IMR-90 (cell line): ENCODE data around the gene MFAP3L.

ENCODE experiments used
- CEBPB ChIP-seq: IDR thresholded peaks from 2 replicates; pipeline ENCODE4 v1.6.1; 2012; ENCODE audit warnings: low read depth, low read length, improper control_type of control experiment
- CHD1 ChIP-seq: IDR thresholded peaks from 2 replicates; pipeline ENCODE4 v1.6.1; 2012; ENCODE audit warnings: low read depth, low read length, improper control_type of control experiment
- FOS ChIP-seq: fragments of 150-350 bp; IDR thresholded peaks from 2 replicates; pipeline ENCODE4 v1.6.1; 2016; ENCODE audit warnings: low read depth, low read length
- MAFK ChIP-seq: IDR thresholded peaks from 2 replicates; pipeline ENCODE4 v1.6.1; 2012; ENCODE audit warnings: low read depth, low read length, improper control_type of control experiment
- MAZ ChIP-seq: IDR thresholded peaks from 2 replicates; pipeline ENCODE4 v1.6.1; 2012; ENCODE audit warnings: low read depth, mild to moderate bottlenecking, low read length, improper control_type of control experiment, moderate library complexity, borderline replicate concordance
- MXI1 ChIP-seq: IDR thresholded peaks from 2 replicates; pipeline ENCODE4 v1.6.1; 2012; ENCODE audit warnings: low read depth, mild to moderate bottlenecking, low read length, moderate library complexity, borderline replicate concordance
- POLR2A ChIP-seq: IDR thresholded peaks from 2 replicates; pipeline ENCODE4 v1.6.1; 2012; ENCODE audit warnings: mild to moderate bottlenecking, low read depth, low read length
- RAD21 ChIP-seq: IDR thresholded peaks from 2 replicates; pipeline ENCODE4 v1.6.1; 2012; ENCODE audit warnings: low read length, improper control_type of control experiment
- RCOR1 ChIP-seq: IDR thresholded peaks from 2 replicates; pipeline ENCODE4 v1.6.1; 2012; ENCODE audit warnings: mild to moderate bottlenecking, low read length, improper control_type of control experiment; ENCODE audit not compliant: insufficient replicate concordance
- RFX5 ChIP-seq: IDR thresholded peaks from 2 replicates; pipeline ENCODE4 v1.8.0; 2012; ENCODE audit warnings: low read depth, mild to moderate bottlenecking, low read length, moderate library complexity
- SMC3 ChIP-seq: fragments of 150-350 bp; IDR thresholded peaks from 2 replicates; pipeline ENCODE4 v1.6.1; 2016; ENCODE audit warnings: low read depth, mild to moderate bottlenecking, antibody characterized with exemption, low read length, moderate library complexity
- TF ChIP-seq, protein P1 (sequence below): conservative IDR thresholded peaks from 2 replicates; pipeline ENCODE4 v1.5.1; 2012; ENCODE audit warnings: mild to moderate bottlenecking, low read depth, low read length, improper control_type of control experiment
- TF ChIP-seq, protein P2 (sequence below): fragments of 150-350 bp; IDR thresholded peaks from 2 replicates; pipeline ENCODE4 v1.6.1; 2016; ENCODE audit warnings: low read depth, mild to moderate bottlenecking, low read length, moderate library complexity, borderline replicate concordance

DNA sequence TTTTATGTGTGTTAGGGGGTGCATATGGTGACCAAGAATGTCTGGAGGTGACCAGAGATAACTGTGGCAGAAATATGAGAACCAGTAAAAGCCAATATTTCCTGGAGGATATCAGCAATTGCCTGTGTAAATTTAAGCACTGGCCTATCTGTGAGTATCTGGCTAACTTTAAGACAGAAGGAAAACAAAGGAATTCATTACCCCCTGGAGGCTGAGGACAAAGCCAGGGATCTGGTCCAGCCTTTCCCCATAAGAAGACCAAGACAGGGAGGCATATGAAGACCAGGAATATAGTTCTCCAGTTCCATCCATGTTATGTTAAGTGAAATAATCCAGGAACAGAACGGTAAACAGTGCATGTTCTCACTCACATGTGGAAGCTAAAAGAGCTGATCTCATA lies 49.2 kb downstream of the MFAP3L start:
- no peak for TF ChIP-seq RAD21
- TF ChIP-seq, protein P1, sequence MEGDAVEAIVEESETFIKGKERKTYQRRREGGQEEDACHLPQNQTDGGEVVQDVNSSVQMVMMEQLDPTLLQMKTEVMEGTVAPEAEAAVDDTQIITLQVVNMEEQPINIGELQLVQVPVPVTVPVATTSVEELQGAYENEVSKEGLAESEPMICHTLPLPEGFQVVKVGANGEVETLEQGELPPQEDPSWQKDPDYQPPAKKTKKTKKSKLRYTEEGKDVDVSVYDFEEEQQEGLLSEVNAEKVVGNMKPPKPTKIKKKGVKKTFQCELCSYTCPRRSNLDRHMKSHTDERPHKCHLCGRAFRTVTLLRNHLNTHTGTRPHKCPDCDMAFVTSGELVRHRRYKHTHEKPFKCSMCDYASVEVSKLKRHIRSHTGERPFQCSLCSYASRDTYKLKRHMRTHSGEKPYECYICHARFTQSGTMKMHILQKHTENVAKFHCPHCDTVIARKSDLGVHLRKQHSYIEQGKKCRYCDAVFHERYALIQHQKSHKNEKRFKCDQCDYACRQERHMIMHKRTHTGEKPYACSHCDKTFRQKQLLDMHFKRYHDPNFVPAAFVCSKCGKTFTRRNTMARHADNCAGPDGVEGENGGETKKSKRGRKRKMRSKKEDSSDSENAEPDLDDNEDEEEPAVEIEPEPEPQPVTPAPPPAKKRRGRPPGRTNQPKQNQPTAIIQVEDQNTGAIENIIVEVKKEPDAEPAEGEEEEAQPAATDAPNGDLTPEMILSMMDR = no peak
- no peak for TF ChIP-seq FOS
- no peak for TF ChIP-seq RFX5
- TF ChIP-seq CHD1 = no peak
- TF ChIP-seq MXI1 = no peak
- TF ChIP-seq POLR2A = no peak
- no peak for TF ChIP-seq MAFK
- no peak for TF ChIP-seq CEBPB
- TF ChIP-seq SMC3 = no peak
- TF ChIP-seq RCOR1 = no peak
- TF ChIP-seq, protein P2, sequence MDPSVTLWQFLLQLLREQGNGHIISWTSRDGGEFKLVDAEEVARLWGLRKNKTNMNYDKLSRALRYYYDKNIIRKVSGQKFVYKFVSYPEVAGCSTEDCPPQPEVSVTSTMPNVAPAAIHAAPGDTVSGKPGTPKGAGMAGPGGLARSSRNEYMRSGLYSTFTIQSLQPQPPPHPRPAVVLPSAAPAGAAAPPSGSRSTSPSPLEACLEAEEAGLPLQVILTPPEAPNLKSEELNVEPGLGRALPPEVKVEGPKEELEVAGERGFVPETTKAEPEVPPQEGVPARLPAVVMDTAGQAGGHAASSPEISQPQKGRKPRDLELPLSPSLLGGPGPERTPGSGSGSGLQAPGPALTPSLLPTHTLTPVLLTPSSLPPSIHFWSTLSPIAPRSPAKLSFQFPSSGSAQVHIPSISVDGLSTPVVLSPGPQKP = no peak
- TF ChIP-seq MAZ = no peak
